H1 (cell line): ENCODE measurements around the gene PPARD. TPM values are rescaled to one million over a fixed set of nuclear protein-coding genes. Genes with fewer than 3 reads are reported as not detected.

Source experiments
- CTCF ChIA-PET: fragments of 300-600 bp; sonication (Branson Sonifier 250); formaldehyde crosslinking; loops from one replicate; lab custom pipeline; 2021; ENCODE audit not compliant: partially characterized antibody; lab: Charles Lee
- POLR2A ChIA-PET: fragments of 300-600 bp; sonication (Branson Sonifier 250); formaldehyde crosslinking; loops from one replicate; lab custom pipeline; 2021; ENCODE audit warnings: inconsistent platforms; ENCODE audit not compliant: partially characterized antibody; lab: Charles Lee
- DNase-seq, 2 experiments: peaks; one replicate each; pipeline versions ENCODE4 v3.0.0 to v3.0.0-alpha.2; 2010 to 2022; ENCODE audit warnings: low spot score in 2 of 2, low read depth in 1 of 2, mixed read lengths in 1 of 2
- FAIRE-seq: peaks from 2 replicates; lab custom pipeline; 2011; peaks lifted over from hg19 to GRCh38; lab: Jason Lieb, UNC
- H2AFZ ChIP-seq: 2 replicates; pipeline ENCODE4 v1.8.1; 2012; ENCODE audit warnings: low read length, inconsistent platforms
- H2AK5ac ChIP-seq: 2 replicates; pipeline ENCODE4 v1.6.1; 2013; ENCODE audit warnings: low read depth, low read length
- H2BK120ac ChIP-seq: replicated peaks from 2 replicates; pipeline ENCODE3; 2013; ENCODE audit warnings: low read depth, low read length, inconsistent platforms
- H2BK12ac ChIP-seq: 2 replicates; pipeline ENCODE4 v1.6.1; 2013; ENCODE audit warnings: low read depth, low read length
- H2BK15ac ChIP-seq: 2 replicates; pipeline ENCODE4 v1.6.1; 2013; ENCODE audit warnings: low read length
- H2BK20ac ChIP-seq: 2 replicates; pipeline ENCODE4 v1.6.1; 2013; ENCODE audit warnings: low read length
- H2BK5ac ChIP-seq: 2 replicates; pipeline ENCODE4 v1.6.1; 2013; ENCODE audit warnings: low read depth, low read length
- H3K14ac ChIP-seq: 2 replicates; pipeline ENCODE4 v1.6.1; 2013; ENCODE audit warnings: inconsistent platforms; ENCODE audit not compliant: insufficient read length
- H3K18ac ChIP-seq: 2 replicates; pipeline ENCODE4 v1.6.1; 2013; ENCODE audit warnings: low read length; ENCODE audit errors: extremely low read depth
- H3K23ac ChIP-seq: 2 replicates; pipeline ENCODE4 v1.6.1; 2013; ENCODE audit warnings: inconsistent platforms; ENCODE audit not compliant: insufficient read length
- H3K23me2 ChIP-seq: 2 replicates; pipeline ENCODE4 v1.6.1; 2013; ENCODE audit warnings: low read depth, low read length
- H3K27ac ChIP-seq: 2 replicates; pipeline ENCODE4 v1.6.1; 2011; ENCODE audit warnings: low read depth, low read length, inconsistent platforms
- H3K27me3 ChIP-seq, 4 experiments: replicated peaks in 1 of 4; 1 replicate in 1 of 4; 2 replicates in 3 of 4; pipeline versions ENCODE4 v1.6.1 to v1.8.1; 2011 to 2013; ENCODE audit warnings: low read length in 3 of 4, mild to moderate bottlenecking in 3 of 4, inconsistent platforms in 2 of 4, mixed read lengths in 2 of 4, moderate library complexity in 1 of 4; ENCODE audit not compliant: control insufficient read depth in 3 of 4, insufficient read depth in 3 of 4; ENCODE audit errors: extremely low read depth in 1 of 4
- H3K36me3 ChIP-seq, 4 experiments: 2 replicates each; pipeline versions ENCODE4 v1.6.1 to v1.8.1; 2011 to 2013; ENCODE audit warnings: mild to moderate bottlenecking in 4 of 4, low read length in 3 of 4, moderate library complexity in 2 of 4, control low read depth in 1 of 4, inconsistent platforms in 1 of 4; ENCODE audit not compliant: insufficient read depth in 4 of 4, control insufficient read depth in 2 of 4
- H3K4ac ChIP-seq: replicated peaks from 2 replicates; pipeline ENCODE3; 2013; ENCODE audit warnings: low read length, low read depth, mixed read lengths, inconsistent platforms; ENCODE audit not compliant: insufficient read length
- H3K4me1 ChIP-seq, 4 experiments: replicated peaks in 1 of 4; 1 replicate in 1 of 4; 2 replicates in 3 of 4; pipeline versions ENCODE4 v1.6.1 to v1.8.1; 2011 to 2013; ENCODE audit warnings: low read length in 3 of 4, inconsistent platforms in 2 of 4, mixed read lengths in 1 of 4; ENCODE audit not compliant: insufficient read depth in 4 of 4, control insufficient read depth in 3 of 4
- H3K4me2 ChIP-seq, 2 experiments: 2 replicates each; pipeline versions ENCODE4 v1.6.1 to v1.8.1; 2011 to 2013; ENCODE audit warnings: low read depth in 2 of 2, low read length in 2 of 2, control low read depth in 1 of 2, inconsistent platforms in 1 of 2, mild to moderate bottlenecking in 1 of 2; ENCODE audit not compliant: insufficient read depth in 1 of 2
- H3K4me3 ChIP-seq, 4 experiments: fragments of 200-600, 300-600 bp in 1 of 4; sonication (generic), shearing (Covaris generic), sonication (Bioruptor Twin) in 1 of 4; 2 replicates each; pipeline versions ENCODE4 v1.5.1 to v1.8.1; 2011 to 2016; ENCODE audit warnings: low read length in 4 of 4, low read depth in 3 of 4, control low read depth in 2 of 4, inconsistent platforms in 2 of 4, mild to moderate bottlenecking in 2 of 4, mixed read lengths in 1 of 4, moderate library complexity in 1 of 4; ENCODE audit not compliant: insufficient read depth in 2 of 4; ENCODE audit errors: extremely low read depth in 1 of 4
- H3K56ac ChIP-seq: replicated peaks from 2 replicates; pipeline ENCODE3; 2013; ENCODE audit warnings: low read depth, mild to moderate bottlenecking, mixed read lengths, low read length, inconsistent platforms; ENCODE audit not compliant: insufficient read length
- H3K79me1 ChIP-seq: 2 replicates; pipeline ENCODE4 v1.6.1; 2013; ENCODE audit warnings: low read depth, low read length, control low read depth
- H3K79me2 ChIP-seq, 2 experiments: 2 replicates each; pipeline versions ENCODE4 v1.6.1 to v1.8.1; 2012 to 2013; ENCODE audit warnings: low read length in 2 of 2, mild to moderate bottlenecking in 2 of 2, inconsistent platforms in 1 of 2; ENCODE audit not compliant: insufficient read depth in 2 of 2, control insufficient read depth in 1 of 2
- H3K9ac ChIP-seq, 4 experiments: replicated peaks in 1 of 4; 1 replicate in 1 of 4; 2 replicates in 3 of 4; pipeline versions ENCODE4 v1.6.1 to v1.8.1; 2011 to 2013; ENCODE audit warnings: low read depth in 3 of 4, low read length in 3 of 4, control low read depth in 2 of 4, mild to moderate bottlenecking in 2 of 4, moderate library complexity in 2 of 4, inconsistent platforms in 1 of 4; ENCODE audit errors: extremely low read depth in 1 of 4
- H3K9me3 ChIP-seq, 2 experiments: 2 replicates each; pipeline versions ENCODE4 v1.6.1 to v1.8.1; 2012 to 2013; ENCODE audit warnings: mild to moderate bottlenecking in 2 of 2, moderate library complexity in 2 of 2, control low read depth in 1 of 2, inconsistent platforms in 1 of 2, low read depth in 1 of 2, low read length in 1 of 2, mixed read lengths in 1 of 2; ENCODE audit not compliant: insufficient read depth in 2 of 2
- H4K20me1 ChIP-seq, 2 experiments: replicated peaks in 1 of 2; 2 replicates each; pipeline versions ENCODE3 to v1.8.1; 2011 to 2013; ENCODE audit warnings: inconsistent platforms in 2 of 2, low read length in 2 of 2, mild to moderate bottlenecking in 1 of 2; ENCODE audit not compliant: insufficient read depth in 2 of 2, control insufficient read depth in 1 of 2
- H4K5ac ChIP-seq: 2 replicates; pipeline ENCODE4 v1.6.1; 2013; ENCODE audit warnings: low read length, low read depth, mixed read lengths, inconsistent platforms; ENCODE audit not compliant: insufficient read length
- H4K8ac ChIP-seq: 2 replicates; pipeline ENCODE4 v1.8.0; 2013; ENCODE audit warnings: mild to moderate bottlenecking, moderate library complexity, low read length, inconsistent platforms; ENCODE audit not compliant: insufficient read depth; ENCODE audit errors: extremely low read depth
- H4K91ac ChIP-seq: replicated peaks from 2 replicates; pipeline ENCODE3; 2013; ENCODE audit warnings: low read length, mixed read lengths, inconsistent platforms; ENCODE audit not compliant: insufficient read length
- JUN ChIP-seq: IDR thresholded peaks from 2 replicates; pipeline ENCODE4 v1.6.1; 2011; ENCODE audit warnings: low read depth, mild to moderate bottlenecking, improper control_type of control experiment, low read length
- MAX ChIP-seq: IDR thresholded peaks from 2 replicates; pipeline ENCODE4 v1.6.1; 2012; ENCODE audit warnings: inconsistent platforms
- POLR2AphosphoS5 ChIP-seq: IDR thresholded peaks from 2 replicates; pipeline ENCODE4 v1.6.1; 2011; ENCODE audit warnings: low read depth, low read length
- WGBS, 2 experiments: shearing (Covaris generic) in 1 of 2; methylation state at CpG; one replicate each; pipeline versions ENCODE4 v1.1.6 to v1.1.7; 2013 to 2015; ENCODE audit warnings: low lambda C conversion rate in 2 of 2, mixed read lengths in 2 of 2, inconsistent platforms in 1 of 2, low coverage in 1 of 2, missing lambda C conversion rate in 1 of 2; ENCODE audit not compliant: insufficient replicate concordance in 2 of 2, insufficient coverage in 1 of 2, insufficient read length in 1 of 2; ENCODE audit errors: extremely low coverage in 1 of 2, missing lambda C conversion rate in 1 of 2; 5-methylcytosine and 5-hydroxymethylcytosine counted together
- polyA plus RNA-seq, 7 experiments: library from polyadenylated mRNA; depleted of rRNA in 3 of 7; stranded (reverse) in 5 of 7; unstranded in 2 of 7; fragments of >200 nt in 5 of 7; fragments of 200-250 nt in 2 of 7; gene quantifications; 1 replicate in 5 of 7; 2 replicates in 1 of 7; 4 replicates in 1 of 7; pipeline versions ENCODE4 v1.2.1 to v1.2.3, GENCODE V29; 2011 to 2013; ENCODE audit warnings: missing spikeins in 2 of 7, mixed read lengths in 2 of 7
- total RNA-seq: library from RNA; stranded (reverse); fragmentation: NEBNext Ultra II Directional; extraction: Animal tissue kit (Norgen Biotek cat#: 25700); gene quantifications from 2 replicates; pipeline ENCODE4 v1.2.1, GENCODE V29; 2021

Gene PPARD
- total and polyA plus RNA-seq, 2 of the 8 experiments (the other 6 are each of a cell fraction or from before 2014, with no cell fraction given) = 14.6 to 14.9 TPM

DNA sequence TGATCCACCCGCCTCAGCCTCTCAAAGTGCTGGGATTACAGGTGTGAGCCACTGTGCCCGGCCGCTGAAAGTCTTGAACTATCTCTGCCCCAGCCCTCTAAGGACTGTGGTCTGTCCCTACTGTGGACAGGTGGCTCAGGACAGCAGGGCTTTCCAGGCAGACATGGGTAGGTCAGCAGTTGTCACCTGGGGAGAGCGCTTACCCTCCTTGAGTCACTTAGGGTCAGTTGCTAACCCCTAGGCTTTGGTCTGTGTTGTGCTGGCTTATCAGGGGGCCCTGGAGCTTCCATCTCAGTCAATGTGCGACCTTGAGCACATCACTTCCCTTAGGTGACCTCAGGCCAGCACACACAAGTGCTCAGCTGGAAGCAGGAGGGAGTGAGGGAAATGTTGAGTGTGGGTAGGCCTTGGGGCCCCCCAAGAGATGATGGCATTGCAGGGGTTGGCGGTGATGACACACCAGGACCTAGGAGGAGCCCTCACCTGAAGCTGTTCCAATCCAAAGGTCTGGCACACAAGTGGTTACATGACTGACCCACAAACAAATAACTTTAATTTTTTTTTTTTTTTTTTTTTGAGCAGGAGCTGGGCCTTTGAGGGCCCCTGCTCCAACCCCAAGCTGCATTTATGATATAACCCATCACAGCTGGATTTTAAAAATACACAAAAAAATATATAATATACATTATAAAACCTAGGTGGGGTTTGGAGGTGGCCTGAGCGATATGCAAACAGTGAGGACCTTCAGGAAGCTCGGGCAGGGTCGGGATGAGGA is 130.9 kb downstream of the PPARD start:
- no peak overlapping the region for H4K91ac ChIP-seq
- no peak overlapping the region for H2BK12ac ChIP-seq
- no peak overlapping the region for H3K4ac ChIP-seq
- no peak overlapping the region for H3K18ac ChIP-seq
- ChIA-PET CTCF (interaction anchor here (0.6 to 2.7 kb wide), 8 partner anchors 9 to 176 kb away, joined by 3 to 8 read pairs (median 3); no protein-coding TSS in a partner anchor), POLR2A (interaction anchor here (0.6 to 30.9 kb wide), 18 partner anchors 8 to 279 kb away, joined by 3 to 1319 read pairs (median 4); partner anchors contain the start of genes DEF6, FANCE and TEAD3)
- no peak overlapping the region for H2AFZ ChIP-seq
- peaks cover 11% of the 10 kb centered on the region for H3K23me2 ChIP-seq
- peak overlapping the region; percentile 4; the same call in 1 of the 2 replicates for H2BK5ac ChIP-seq
- no peaks in the 10 kb centered on the region for H3K27me3 ChIP-seq
- H3K27ac ChIP-seq = no peak overlapping the region
- H3K4me2 ChIP-seq = no peak overlapping the region
- H3K79me2 ChIP-seq = peaks cover 14 to 29% of the 10 kb centered on the region in 2 experiments
- H3K14ac ChIP-seq = no peak overlapping the region
- H4K8ac ChIP-seq = peak overlapping the region; percentile 59; the same call in 1 of the 2 replicates
- no peak overlapping the region for H2BK20ac ChIP-seq
- H4K20me1 ChIP-seq = peaks cover 32 to 33% of the 10 kb centered on the region in 2 experiments
- 89% methylated on average over 9 of the region's 9 CpGs; no CpG with 5 or more reads in 1 of the 2 experiments for WGBS, 2 experiments
- H4K5ac ChIP-seq = no peak overlapping the region
- no peak overlapping the region for H2BK120ac ChIP-seq
- H3K23ac ChIP-seq = no peak overlapping the region
- FAIRE-seq (no peak), DNase-seq (peak in 1 of 2 experiments; percentile 57)
- H3K36me3 ChIP-seq = peaks cover 24 to 61% (median 32%) of the 10 kb centered on the region in 4 experiments
- no peak overlapping the region for H3K4me3 ChIP-seq
- H3K4me1 ChIP-seq = peaks cover 0 to 8% (median 5%) of the 10 kb centered on the region in 4 experiments; a peak in 6 of 7 replicates
- peaks cover 4% of the 10 kb centered on the region; the same call in 1 of the 2 replicates for H3K79me1 ChIP-seq
- H2AK5ac ChIP-seq = no peak overlapping the region
- no peak overlapping the region; a peak in 1 of 7 replicates for H3K9ac ChIP-seq
- TF ChIP-seq POLR2AphosphoS5 (peak; percentile 82; the same call in 1 of the 2 replicates), MAX (no peak), JUN (no peak)
- no peak overlapping the region for H2BK15ac ChIP-seq
- no peak overlapping the region for H3K56ac ChIP-seq
- H3K9me3 ChIP-seq = no peaks in the 10 kb centered on the region; a peak in 1 of 4 replicates
